Lung (tissue), 12 donors: ENCODE measurements around the gene GABRB1. TPM values are rescaled to one million over a fixed set of nuclear protein-coding genes. Genes with fewer than 3 reads are reported as not detected.

Source experiments
- ATAC-seq: fragments of 200-7000 bp; cut with Tn5 transposase; one replicate; pipeline ENCODE4 v1.9.1; 2020; ENCODE audit warnings: moderate number of reproducible peaks; ENCODE audit not compliant: insufficient read depth, low FRiP score
- DNase-seq, 3 donors: peaks; one replicate each; pipeline ENCODE4 v3.0.0-alpha.2; 2013 to 2017
- H3K27ac ChIP-seq, 2 donors: one replicate each; pipeline ENCODE4 v1.5.1; 2013; ENCODE audit warnings: mild to moderate bottlenecking in 2 of 2, moderate library complexity in 2 of 2, control low read depth in 1 of 2, inconsistent platforms in 1 of 2, low read depth in 1 of 2, low read length in 1 of 2
- H3K27me3 ChIP-seq, 3 donors: one replicate each; pipeline ENCODE4 v1.5.1; 2013; ENCODE audit warnings: low read length in 2 of 3; ENCODE audit not compliant: control insufficient read depth in 3 of 3, insufficient read depth in 3 of 3
- H3K36me3 ChIP-seq, 4 donors: one replicate each; pipeline ENCODE4 v1.5.1; 2013; ENCODE audit warnings: low read length in 4 of 4, mild to moderate bottlenecking in 1 of 4, moderate library complexity in 1 of 4; ENCODE audit not compliant: control insufficient read depth in 4 of 4, insufficient read depth in 4 of 4
- H3K4me1 ChIP-seq, 5 donors: one replicate each; pipeline ENCODE4 v1.5.1; 2013; ENCODE audit warnings: low read length in 5 of 5, mild to moderate bottlenecking in 2 of 5, moderate library complexity in 1 of 5; ENCODE audit not compliant: control insufficient read depth in 5 of 5, insufficient read depth in 5 of 5
- H3K4me3 ChIP-seq: one replicate; pipeline ENCODE4 v1.5.1; 2013; ENCODE audit warnings: mild to moderate bottlenecking, control low read depth, moderate library complexity
- H3K9ac ChIP-seq, 2 donors: one replicate each; pipeline ENCODE4 v1.5.1; 2013; ENCODE audit warnings: low read length in 2 of 2, control low read depth in 1 of 2; ENCODE audit not compliant: insufficient read depth in 1 of 2
- H3K9me3 ChIP-seq, 4 donors: one replicate each; pipeline ENCODE4 v1.5.1; 2013; ENCODE audit warnings: low read length in 3 of 4, mild to moderate bottlenecking in 1 of 4, moderate library complexity in 1 of 4; ENCODE audit not compliant: control insufficient read depth in 4 of 4, insufficient read depth in 3 of 4
- CTCF ChIP-seq: IDR thresholded peaks from 2 replicates; pipeline ENCODE4 v1.5.1; 2012; ENCODE audit warnings: mild to moderate bottlenecking; ENCODE audit errors: control extremely low read depth, extremely low read depth
- WGBS, 2 donors: extraction: QIAGEN DNeasy Blood & Tissue Kit; methylation state at CpG; one replicate each; pipeline ENCODE4 v1.1.7; 2013; 5-methylcytosine and 5-hydroxymethylcytosine counted together
- polyA plus RNA-seq, 2 donors: library from polyadenylated mRNA; stranded (reverse); fragments of 200-250 nt; gene quantifications; one replicate each; pipeline ENCODE4 v1.2.1, GENCODE V29; 2013
- total RNA-seq, 2 donors: library from RNA; depleted of rRNA in 1 of 2; stranded (reverse); fragments of >200 nt in 1 of 2; gene quantifications; one replicate each; pipeline ENCODE4 v1.2.1, GENCODE V29; 2014 to 2021
- donor health status: control.
- donor health status: control.
- donor health status: Bipolar disorder and iron deficiency.
- donor health status: healthy.
- donor health status: DM: yes; HTN: yes; CAD: no.

The GABRB1 gene
- total and polyA plus RNA-seq, 4 donors = 0.34 TPM; not detected in 3

GRCh38 chr4:46992338-46992737 lies 39.0 kb upstream of the GABRB1 start:
- peaks cover 0 to 10% (median 4%) of the 10 kb centered on the region in 5 donors for H3K4me1 ChIP-seq
- WGBS, 2 donors = 20 to 22% methylated on average over 9 of the region's 9 CpGs
- no peak for TF ChIP-seq CTCF
- no peaks in the 10 kb centered on the region for H3K36me3 ChIP-seq
- no peak for DNase-seq
- H3K9me3 ChIP-seq = peaks cover 0 to 7% (median 0%) of the 10 kb centered on the region in 4 donors
- no peak for ATAC-seq
- peaks cover 2 to 69% (median 56%) of the 10 kb centered on the region in 3 donors for H3K27me3 ChIP-seq
- peak overlapping the region in 1 of 2 donors; percentile 21 for H3K27ac ChIP-seq
- no peak overlapping the region for H3K9ac ChIP-seq
- H3K4me3 ChIP-seq = no peak overlapping the region

- ATAC-seq (no peak), DNase-seq (peak; percentile 7 to 32 (median 22))
- TF ChIP-seq CTCF = no peak
- Histone ChIP-seq H3K36me3 (no peaks in the 10 kb centered on the region), H3K4me3 (no peak within 1 kb of the TSS), H3K9me3 (peaks cover 0 to 7% (median 0%) of the 10 kb centered on the region in 4 donors), H3K4me1 (peaks cover 0 to 10% (median 4%) of the 10 kb centered on the region in 5 donors), H3K27ac (peak within 1 kb of the TSS in 1 of 2 donors; percentile 39), H3K27me3 (peaks cover 2 to 68% (median 56%) of the 10 kb centered on the region in 3 donors), H3K9ac (no peak within 1 kb of the TSS)
- WGBS, 2 donors = 2 to 3% methylated on average over 64 to 67 of the region's 67 CpGs
Measured at GRCh38 chr4:46993075-46994006, 38.0 kb upstream of the GABRB1 start, which contains the start of gene GABRA4. Gene GABRA4 (minus strand): TSS chr4:46993581. CDS start chr4:46993424, 157 bp downstream.

GRCh38 chr4:46994007-46994405 lies 37.4 kb upstream of the GABRB1 start:
- Histone ChIP-seq H3K27me3 (peaks cover 2 to 64% (median 52%) of the 10 kb centered on the region in 3 donors), H3K36me3 (no peaks in the 10 kb centered on the region), H3K9ac (no peak overlapping the region), H3K4me1 (peaks cover 0 to 10% (median 4%) of the 10 kb centered on the region in 5 donors), H3K4me3 (no peak overlapping the region), H3K9me3 (peaks cover 0 to 7% (median 0%) of the 10 kb centered on the region in 4 donors), H3K27ac (peak overlapping the region in 1 of 2 donors; percentile 39)
- ATAC-seq = no peak
- TF ChIP-seq CTCF = no peak
- DNase-seq = peak; percentile 5 to 17 (median 12)
- 2 to 3% methylated on average over 14 of the region's 14 CpGs for WGBS, 2 donors
